ENCODE results near the gene NAPB. TPM values are rescaled to one million over a fixed set of nuclear protein-coding genes. Genes with fewer than 3 reads are reported as not detected.
"Not testable (repeated sequence)": the region's sequence is repeated elsewhere in the genome, so short reads cannot be mapped to it uniquely, and the experiment has no call there.

NAPB gene
- polyA plus RNA-seq (ENCODE audit: insufficient read length in 4 of 4): 10 to 100 TPM; 13.5 to 24.5 (median 19.3) TPM

DNA sequence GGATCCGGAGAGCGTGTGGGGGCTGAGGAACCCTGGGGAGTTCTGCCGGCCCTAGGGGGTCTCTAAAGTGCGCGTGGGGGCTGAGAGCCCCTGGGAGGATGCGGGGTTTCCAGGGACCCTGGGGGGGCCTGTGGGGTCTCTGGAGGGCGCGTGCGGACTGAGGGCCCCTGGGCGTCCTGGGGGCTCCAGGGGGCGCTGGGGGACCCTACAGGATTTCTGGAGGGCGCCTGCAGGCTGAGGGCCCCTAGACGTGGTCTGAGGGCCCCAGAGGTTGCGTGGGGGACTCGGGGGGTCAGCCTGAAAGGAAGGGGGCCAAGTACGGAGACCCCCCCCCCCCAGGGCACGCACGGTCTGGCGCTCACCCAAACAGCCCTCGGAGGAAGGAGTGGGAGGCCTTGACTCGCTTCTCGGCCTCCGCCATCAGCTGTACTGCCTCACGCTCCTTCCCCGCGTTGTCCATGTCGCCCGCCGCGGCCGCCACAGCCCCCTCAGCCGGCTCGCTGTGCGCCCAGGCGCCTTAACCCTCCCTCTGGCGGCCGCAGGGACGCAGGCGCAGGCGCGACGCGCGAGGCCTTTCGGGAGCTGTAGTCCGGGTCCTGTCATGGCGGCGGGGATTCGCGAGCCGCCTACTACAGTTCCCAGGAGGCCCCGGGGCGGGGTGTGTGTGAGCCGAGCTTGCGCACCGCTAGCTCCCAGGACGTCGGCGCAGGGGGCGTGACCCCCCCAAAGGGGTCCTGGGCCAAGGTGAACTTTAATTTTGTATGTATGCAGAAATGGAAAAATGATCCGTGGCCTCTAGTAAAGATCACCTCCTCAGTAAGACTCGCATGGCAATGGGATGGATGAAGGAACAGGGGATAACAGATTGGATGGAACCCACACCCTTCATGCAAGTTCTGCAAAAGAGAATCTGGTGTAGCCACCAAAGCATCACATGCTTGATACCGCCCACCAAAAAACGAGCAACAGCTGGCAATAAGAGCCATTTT is at the start of gene NAPB:
TSS of gene NAPB (minus strand) at position 546 of the 989 bp plus-strand sequence. CDS start at position 460, 86 bp downstream.
- peak; percentile 78 to 86 (median 83) for DNase-seq (ENCODE audit: low read depth in 4 of 4, low spot score in 3 of 4)

- DNase-seq (ENCODE audit: low read depth in 4 of 4, low spot score in 3 of 4): not testable (repeated sequence)
Observed at GRCh38 chr20:23466961-23467360, 45.7 kb upstream of the NAPB start.

DNA sequence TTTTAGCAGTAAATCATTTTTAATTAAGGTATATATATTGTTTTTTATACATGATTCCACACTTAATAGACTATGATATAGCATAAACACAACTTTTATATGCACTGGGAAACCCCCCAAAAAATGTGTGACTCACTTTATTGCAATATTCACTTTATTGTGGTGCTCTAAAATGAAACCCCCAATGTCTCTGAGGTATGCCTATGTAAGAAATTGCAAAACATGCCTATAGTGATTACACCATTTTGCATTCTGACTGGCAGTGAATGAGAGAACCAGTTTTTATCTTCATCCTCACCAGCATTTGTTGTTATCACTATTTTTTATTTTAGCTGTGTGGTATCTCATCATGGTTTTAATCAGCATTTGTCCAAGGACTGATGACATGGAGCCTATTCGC is 39.9 kb upstream of the NAPB start:
- no peak for DNase-seq (ENCODE audit: low read depth in 4 of 4, low spot score in 3 of 4)

- DNase-seq (ENCODE audit: low read depth in 4 of 4, low spot score in 3 of 4): no peak
Observed at GRCh38 chr20:23459461-23460150, 38.3 kb upstream of the NAPB start.

GRCh38 chr20:23456873-23457272 is 35.6 kb upstream of the NAPB start:
- no peak for DNase-seq (ENCODE audit: low read depth in 4 of 4, low spot score in 3 of 4)

DNA sequence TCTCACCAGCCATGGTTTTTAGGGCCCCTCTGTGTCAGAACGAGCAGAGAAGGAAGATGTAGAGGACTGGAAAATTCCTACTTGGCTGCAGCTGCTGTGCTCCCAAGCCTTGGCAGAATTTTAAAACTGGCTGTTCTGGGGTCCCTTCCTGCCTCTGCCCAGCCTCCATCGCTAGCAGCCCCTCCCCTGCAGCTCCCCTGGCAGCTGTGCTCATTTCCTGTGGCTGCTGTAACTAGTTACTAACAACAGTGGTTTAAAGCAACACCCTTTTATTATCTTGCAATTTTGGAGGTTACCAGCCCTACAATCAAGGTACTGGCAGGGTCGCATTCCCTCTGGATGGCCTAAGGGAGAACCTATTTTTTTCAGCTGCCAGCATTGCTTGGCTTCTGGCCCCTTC is 35.1 kb upstream of the NAPB start:
- DNase-seq (ENCODE audit: low read depth in 4 of 4, low spot score in 3 of 4): no peak

GRCh38 chr20:23455639-23456038 is 34.4 kb upstream of the NAPB start:
- DNase-seq (ENCODE audit: low read depth in 4 of 4, low spot score in 3 of 4): no peak

GRCh38 chr20:23454816-23455215 is 33.5 kb upstream of the NAPB start:
- no peak for DNase-seq (ENCODE audit: low read depth in 4 of 4, low spot score in 3 of 4)

- no peak for DNase-seq (ENCODE audit: low read depth in 4 of 4, low spot score in 3 of 4)
Observed at GRCh38 chr20:23453549-23454543, 32.6 kb upstream of the NAPB start.

- DNase-seq (ENCODE audit: low read depth in 4 of 4, low spot score in 3 of 4): no peak
Observed at GRCh38 chr20:23452776-23453175, 31.5 kb upstream of the NAPB start, which contains the start of gene CST11. Gene CST11 (minus strand): TSS chr20:23452876. CDS start chr20:23452811, 65 bp downstream.

DNA sequence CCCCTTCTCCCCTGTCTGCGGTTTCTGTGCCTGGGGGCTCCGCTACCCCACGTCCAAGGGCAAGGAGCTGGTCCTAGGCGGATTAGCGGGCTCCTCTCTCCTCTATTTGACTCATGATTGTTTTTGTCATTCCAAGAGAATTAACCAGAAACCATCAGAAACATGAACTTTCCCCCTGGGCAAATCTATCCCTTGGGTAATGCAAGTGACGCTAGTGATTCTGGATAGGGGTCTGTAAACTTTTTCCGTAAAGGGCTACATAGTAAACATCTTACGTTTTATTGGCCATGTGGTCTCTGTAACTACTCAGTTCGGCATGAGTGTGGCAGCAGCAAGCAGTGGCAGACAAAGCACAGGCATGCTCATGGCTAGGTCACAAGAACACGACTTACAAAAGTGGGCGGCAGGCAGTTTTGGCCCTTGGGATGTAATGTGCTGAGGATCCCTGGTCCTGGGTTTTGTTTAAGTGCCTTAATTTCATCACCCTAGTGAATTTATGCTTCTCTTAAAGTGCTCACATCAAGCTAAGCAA is 30.7 kb upstream of the NAPB start:
- no peak for DNase-seq (ENCODE audit: low read depth in 4 of 4, low spot score in 3 of 4)

GRCh38 chr20:23450877-23451276 is 29.6 kb upstream of the NAPB start:
- DNase-seq (ENCODE audit: low read depth in 4 of 4, low spot score in 3 of 4): no peak

DNA sequence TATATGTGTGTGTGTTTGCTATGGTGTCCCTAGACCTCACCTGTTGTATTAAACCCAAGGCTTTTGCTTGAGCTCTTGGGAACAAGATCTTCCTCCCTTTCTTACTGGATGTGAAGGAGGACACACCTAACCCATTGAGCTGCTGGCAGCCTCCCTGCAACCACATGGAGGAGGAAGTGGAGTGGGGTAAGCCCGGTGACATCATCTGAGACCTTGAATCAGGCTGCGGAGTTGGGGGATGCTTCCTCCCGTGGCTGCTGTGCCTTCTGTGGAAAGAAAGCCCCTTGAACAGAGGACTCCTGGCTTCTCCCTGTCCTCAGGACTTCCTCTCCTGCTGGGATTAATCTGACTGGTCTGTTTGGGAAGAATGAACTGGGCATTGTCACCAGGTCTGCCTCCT is 28.1 kb upstream of the NAPB start:
- no peak for DNase-seq (ENCODE audit: low read depth in 4 of 4, low spot score in 3 of 4)

DNA sequence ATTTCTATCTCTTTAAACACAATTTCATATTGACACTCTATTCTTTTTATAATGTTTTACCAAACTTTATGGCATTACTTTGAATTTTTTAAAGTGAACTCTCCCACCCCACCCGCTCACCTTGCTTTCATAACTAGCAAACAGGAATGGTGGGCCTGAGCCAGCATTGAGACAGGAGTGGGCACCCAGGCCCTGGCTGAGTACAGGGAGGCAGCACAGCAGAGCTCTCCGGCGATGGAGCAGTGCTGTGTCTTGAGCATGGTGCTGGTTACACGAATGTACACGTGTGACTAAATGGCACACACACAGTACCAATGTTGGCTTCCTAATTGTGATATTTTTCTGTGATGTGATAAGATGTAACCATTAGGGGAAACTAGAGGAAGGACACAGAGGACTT is 26.9 kb upstream of the NAPB start:
- DNase-seq (ENCODE audit: low read depth in 4 of 4, low spot score in 3 of 4): no peak

DNA sequence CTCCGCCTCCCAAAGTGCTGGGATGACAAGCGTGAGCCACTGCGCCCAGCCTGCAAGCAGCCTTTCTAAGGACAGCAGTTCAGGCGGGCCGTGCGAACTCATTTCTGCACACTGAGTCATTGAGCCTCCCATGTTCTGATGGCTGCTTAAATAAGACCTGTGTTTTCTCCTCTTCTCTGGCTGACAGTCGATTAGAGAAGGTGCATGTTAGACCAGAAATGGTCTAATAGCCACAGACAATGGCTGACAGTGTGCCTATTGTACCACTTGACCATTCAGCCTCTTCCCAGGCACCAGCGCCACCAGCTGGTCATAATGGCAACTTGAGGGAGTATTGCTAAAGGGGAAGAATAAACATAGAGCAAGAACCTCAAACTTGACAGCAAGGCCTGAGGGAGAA is 25.2 kb upstream of the NAPB start:
- DNase-seq (ENCODE audit: low read depth in 4 of 4, low spot score in 3 of 4): no peak

- no peak for DNase-seq (ENCODE audit: low read depth in 4 of 4, low spot score in 3 of 4)
Observed at GRCh38 chr20:23445596-23446217, 24.4 kb upstream of the NAPB start.

- no peak for DNase-seq (ENCODE audit: low read depth in 4 of 4, low spot score in 3 of 4)
Observed at GRCh38 chr20:23444859-23445258, 23.6 kb upstream of the NAPB start.

- DNase-seq (ENCODE audit: low read depth in 4 of 4, low spot score in 3 of 4): no peak
Observed at GRCh38 chr20:23442436-23442835, 21.1 kb upstream of the NAPB start.

DNA sequence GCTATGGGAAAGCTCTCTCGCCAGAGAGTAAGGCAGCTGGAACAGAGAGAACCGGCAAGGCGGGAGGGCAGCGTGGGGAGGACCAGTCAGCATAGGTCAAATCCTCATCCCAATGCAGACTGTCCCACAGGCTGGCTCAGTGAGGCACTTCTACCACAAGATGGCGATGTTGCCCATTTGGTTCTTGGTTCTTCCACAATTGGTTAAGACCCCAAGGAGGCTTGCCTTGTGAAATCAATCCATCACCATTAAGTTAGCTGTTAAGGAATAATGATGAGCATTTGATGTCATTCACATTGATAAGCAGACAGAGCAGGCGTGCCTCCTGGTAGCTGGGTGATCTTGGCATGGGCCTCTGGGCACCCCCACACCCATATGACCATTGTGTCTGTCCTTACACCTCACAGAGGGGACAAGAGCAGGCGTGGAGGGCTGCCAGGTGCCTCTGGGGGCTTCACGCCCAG is 20.6 kb upstream of the NAPB start:
- DNase-seq (ENCODE audit: low read depth in 4 of 4, low spot score in 3 of 4): peak; percentile 39 to 71 (median 58)

Measured in left renal pelvis (tissue), 4 donors.